ENCODE data around the gene SETD1A.

SETD1A gene

GRCh38 chr16:30956601-30957455, 726 bp upstream of the SETD1A start:
- peak; percentile 75 to 85 for DNase-seq

- peak; percentile 33 to 62 for DNase-seq
Measured at GRCh38 chr16:30958175-30959079, 873 bp downstream of the SETD1A start.

- no peak for DNase-seq
Measured at GRCh38 chr16:30961384-30961783, 3.8 kb downstream of the SETD1A start.

GRCh38 chr16:30963925-30964511, 6.5 kb downstream of the SETD1A start:
- DNase-seq = no peak

GRCh38 chr16:30964574-30965226, 7.1 kb downstream of the SETD1A start:
- peak; percentile 55 to 67 for DNase-seq

- no peak for DNase-seq
Measured at GRCh38 chr16:30965436-30965835, 7.9 kb downstream of the SETD1A start.

- DNase-seq = no peak
Measured at GRCh38 chr16:30966033-30966619, 8.6 kb downstream of the SETD1A start.

GRCh38 chr16:30967795-30968194, 10.2 kb downstream of the SETD1A start:
- DNase-seq = no peak

- DNase-seq = no peak
Measured at GRCh38 chr16:30969246-30969842, 11.8 kb downstream of the SETD1A start.

GRCh38 chr16:30971298-30971697, 13.7 kb downstream of the SETD1A start:
- no peak for DNase-seq

GRCh38 chr16:30972872-30973271, 15.3 kb downstream of the SETD1A start:
- DNase-seq = no peak

- no peak for DNase-seq
Measured at GRCh38 chr16:30974348-30974747, 16.8 kb downstream of the SETD1A start.

GRCh38 chr16:30976486-30976885, 18.9 kb downstream of the SETD1A start:
- no peak for DNase-seq

- no peak for DNase-seq
Measured at GRCh38 chr16:30977502-30977901, 19.9 kb downstream of the SETD1A start.

GRCh38 chr16:30979170-30980022, 21.8 kb downstream of the SETD1A start:
- DNase-seq = no peak

GRCh38 chr16:30980023-30980371, 22.4 kb downstream of the SETD1A start:
- DNase-seq = no peak

- DNase-seq = no peak
Measured at GRCh38 chr16:30980434-30980833, 22.9 kb downstream of the SETD1A start.

GRCh38 chr16:30980959-30981358, 23.4 kb downstream of the SETD1A start:
- no peak for DNase-seq

- no peak for DNase-seq
Measured at GRCh38 chr16:30982548-30983288, 25.2 kb downstream of the SETD1A start.

GRCh38 chr16:30983289-30983889, 25.8 kb downstream of the SETD1A start:
- DNase-seq = no peak
